Thyroid gland (tissue), 4 donors: ENCODE data around the gene RANBP9.

ENCODE experiments used
- CTCF ChIP-seq, 6 experiments: fragments of 200-600 bp in 3 of 6; fragments of 450-650 bp in 3 of 6; sonication (generic) in 3 of 6; IDR thresholded peaks; one replicate each; pipeline ENCODE4 v1.5.1; 2016 to 2019; ENCODE audit warnings: antibody characterized with exemption in 6 of 6, mild to moderate bottlenecking in 2 of 6, inconsistent platforms in 1 of 6, moderate library complexity in 1 of 6
- POLR2A ChIP-seq, 2 donors: fragments of 450-650 bp; IDR thresholded peaks; one replicate each; pipeline ENCODE4 v1.6.1; 2017; ENCODE audit warnings: antibody characterized with exemption in 2 of 2, mild to moderate bottlenecking in 2 of 2, moderate library complexity in 1 of 2

- TF ChIP-seq POLR2A (IDR thresholded peaks at IDR 0.05) (no peak), CTCF (IDR thresholded peaks at IDR 0.05) (no peak)
Observed at GRCh38 chr6:13591205-13591921, 120.3 kb downstream of the RANBP9 start.
